Measurements from ENCODE around the gene EPM2A. TPM values are rescaled to one million over a fixed set of nuclear protein-coding genes. Genes with fewer than 3 reads are reported as not detected.

EPM2A gene
- total and polyA plus RNA-seq, 2 experiments from 2014 or later, result 3.7 to 17.8 TPM

DNA sequence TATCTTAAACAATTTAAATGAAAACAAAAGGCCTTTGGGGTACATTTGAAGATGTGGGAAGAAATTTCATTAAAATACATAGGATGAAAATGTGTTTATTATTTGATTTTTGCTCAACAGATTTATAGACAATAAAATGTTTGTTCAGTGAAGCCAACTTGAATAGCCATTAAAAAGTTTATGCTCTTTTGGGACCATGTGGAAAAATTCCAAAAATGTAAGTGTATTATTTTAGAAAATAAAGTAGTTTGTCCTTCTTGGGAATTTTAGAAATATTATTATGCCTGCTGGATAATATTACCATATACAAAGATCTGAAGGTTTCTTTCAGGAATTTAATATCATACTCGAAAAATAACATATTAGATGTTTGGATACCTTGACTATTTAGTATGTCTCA, 131.3 kb downstream of the EPM2A start:
- TF ChIP-seq JUNB (IDR thresholded peaks at IDR 0.05; ENCODE audit: unreplicated experiment), result no peak
- TF ChIP-seq EZH2 (IDR thresholded peaks at IDR 0.05; ENCODE audit: low read depth, unreplicated experiment), result no peak
- TF ChIP-seq, protein P1, sequence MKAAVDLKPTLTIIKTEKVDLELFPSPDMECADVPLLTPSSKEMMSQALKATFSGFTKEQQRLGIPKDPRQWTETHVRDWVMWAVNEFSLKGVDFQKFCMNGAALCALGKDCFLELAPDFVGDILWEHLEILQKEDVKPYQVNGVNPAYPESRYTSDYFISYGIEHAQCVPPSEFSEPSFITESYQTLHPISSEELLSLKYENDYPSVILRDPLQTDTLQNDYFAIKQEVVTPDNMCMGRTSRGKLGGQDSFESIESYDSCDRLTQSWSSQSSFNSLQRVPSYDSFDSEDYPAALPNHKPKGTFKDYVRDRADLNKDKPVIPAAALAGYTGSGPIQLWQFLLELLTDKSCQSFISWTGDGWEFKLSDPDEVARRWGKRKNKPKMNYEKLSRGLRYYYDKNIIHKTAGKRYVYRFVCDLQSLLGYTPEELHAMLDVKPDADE (IDR thresholded peaks at IDR 0.05), result no peak
- TF ChIP-seq CREB1 (CRISPR knock-in tag; IDR thresholded peaks at IDR 0.05; ENCODE audit: low read depth), result no peak
- no peak for TF ChIP-seq ZNF331 (CRISPR knock-in tag; IDR thresholded peaks at IDR 0.05; ENCODE audit: low read depth)
- TF ChIP-seq, protein P2, sequence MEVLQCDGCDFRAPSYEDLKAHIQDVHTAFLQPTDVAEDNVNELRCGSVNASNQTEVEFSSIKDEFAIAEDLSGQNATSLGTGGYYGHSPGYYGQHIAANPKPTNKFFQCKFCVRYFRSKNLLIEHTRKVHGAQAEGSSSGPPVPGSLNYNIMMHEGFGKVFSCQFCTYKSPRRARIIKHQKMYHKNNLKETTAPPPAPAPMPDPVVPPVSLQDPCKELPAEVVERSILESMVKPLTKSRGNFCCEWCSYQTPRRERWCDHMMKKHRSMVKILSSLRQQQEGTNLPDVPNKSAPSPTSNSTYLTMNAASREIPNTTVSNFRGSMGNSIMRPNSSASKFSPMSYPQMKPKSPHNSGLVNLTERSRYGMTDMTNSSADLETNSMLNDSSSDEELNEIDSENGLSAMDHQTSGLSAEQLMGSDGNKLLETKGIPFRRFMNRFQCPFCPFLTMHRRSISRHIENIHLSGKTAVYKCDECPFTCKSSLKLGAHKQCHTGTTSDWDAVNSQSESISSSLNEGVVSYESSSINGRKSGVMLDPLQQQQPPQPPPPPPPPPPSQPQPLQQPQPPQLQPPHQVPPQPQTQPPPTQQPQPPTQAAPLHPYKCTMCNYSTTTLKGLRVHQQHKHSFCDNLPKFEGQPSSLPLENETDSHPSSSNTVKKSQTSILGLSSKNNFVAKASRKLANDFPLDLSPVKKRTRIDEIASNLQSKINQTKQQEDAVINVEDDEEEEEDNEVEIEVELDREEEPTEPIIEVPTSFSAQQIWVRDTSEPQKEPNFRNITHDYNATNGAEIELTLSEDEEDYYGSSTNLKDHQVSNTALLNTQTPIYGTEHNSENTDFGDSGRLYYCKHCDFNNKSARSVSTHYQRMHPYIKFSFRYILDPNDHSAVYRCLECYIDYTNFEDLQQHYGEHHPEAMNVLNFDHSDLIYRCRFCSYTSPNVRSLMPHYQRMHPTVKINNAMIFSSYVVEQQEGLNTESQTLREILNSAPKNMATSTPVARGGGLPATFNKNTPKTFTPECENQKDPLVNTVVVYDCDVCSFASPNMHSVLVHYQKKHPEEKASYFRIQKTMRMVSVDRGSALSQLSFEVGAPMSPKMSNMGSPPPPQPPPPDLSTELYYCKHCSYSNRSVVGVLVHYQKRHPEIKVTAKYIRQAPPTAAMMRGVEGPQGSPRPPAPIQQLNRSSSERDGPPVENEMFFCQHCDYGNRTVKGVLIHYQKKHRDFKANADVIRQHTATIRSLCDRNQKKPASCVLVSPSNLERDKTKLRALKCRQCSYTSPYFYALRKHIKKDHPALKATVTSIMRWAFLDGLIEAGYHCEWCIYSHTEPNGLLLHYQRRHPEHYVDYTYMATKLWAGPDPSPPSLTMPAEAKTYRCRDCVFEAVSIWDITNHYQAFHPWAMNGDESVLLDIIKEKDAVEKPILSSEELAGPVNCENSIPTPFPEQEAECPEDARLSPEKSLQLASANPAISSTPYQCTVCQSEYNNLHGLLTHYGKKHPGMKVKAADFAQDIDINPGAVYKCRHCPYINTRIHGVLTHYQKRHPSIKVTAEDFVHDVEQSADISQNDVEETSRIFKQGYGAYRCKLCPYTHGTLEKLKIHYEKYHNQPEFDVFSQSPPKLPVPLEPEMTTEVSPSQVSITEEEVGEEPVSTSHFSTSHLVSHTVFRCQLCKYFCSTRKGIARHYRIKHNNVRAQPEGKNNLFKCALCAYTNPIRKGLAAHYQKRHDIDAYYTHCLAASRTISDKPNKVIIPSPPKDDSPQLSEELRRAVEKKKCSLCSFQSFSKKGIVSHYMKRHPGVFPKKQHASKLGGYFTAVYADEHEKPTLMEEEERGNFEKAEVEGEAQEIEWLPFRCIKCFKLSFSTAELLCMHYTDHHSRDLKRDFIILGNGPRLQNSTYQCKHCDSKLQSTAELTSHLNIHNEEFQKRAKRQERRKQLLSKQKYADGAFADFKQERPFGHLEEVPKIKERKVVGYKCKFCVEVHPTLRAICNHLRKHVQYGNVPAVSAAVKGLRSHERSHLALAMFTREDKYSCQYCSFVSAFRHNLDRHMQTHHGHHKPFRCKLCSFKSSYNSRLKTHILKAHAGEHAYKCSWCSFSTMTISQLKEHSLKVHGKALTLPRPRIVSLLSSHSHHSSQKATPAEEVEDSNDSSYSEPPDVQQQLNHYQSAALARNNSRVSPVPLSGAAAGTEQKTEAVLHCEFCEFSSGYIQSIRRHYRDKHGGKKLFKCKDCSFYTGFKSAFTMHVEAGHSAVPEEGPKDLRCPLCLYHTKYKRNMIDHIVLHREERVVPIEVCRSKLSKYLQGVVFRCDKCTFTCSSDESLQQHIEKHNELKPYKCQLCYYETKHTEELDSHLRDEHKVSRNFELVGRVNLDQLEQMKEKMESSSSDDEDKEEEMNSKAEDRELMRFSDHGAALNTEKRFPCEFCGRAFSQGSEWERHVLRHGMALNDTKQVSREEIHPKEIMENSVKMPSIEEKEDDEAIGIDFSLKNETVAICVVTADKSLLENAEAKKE (CRISPR knock-in tag; IDR thresholded peaks at IDR 0.05), result no peak
- no peak for TF ChIP-seq NANOG (IDR thresholded peaks at IDR 0.05; ENCODE audit: borderline replicate concordance)
- TF ChIP-seq ZNF114 (CRISPR knock-in tag; IDR thresholded peaks at IDR 0.05), result no peak
- TF ChIP-seq, protein P3, sequence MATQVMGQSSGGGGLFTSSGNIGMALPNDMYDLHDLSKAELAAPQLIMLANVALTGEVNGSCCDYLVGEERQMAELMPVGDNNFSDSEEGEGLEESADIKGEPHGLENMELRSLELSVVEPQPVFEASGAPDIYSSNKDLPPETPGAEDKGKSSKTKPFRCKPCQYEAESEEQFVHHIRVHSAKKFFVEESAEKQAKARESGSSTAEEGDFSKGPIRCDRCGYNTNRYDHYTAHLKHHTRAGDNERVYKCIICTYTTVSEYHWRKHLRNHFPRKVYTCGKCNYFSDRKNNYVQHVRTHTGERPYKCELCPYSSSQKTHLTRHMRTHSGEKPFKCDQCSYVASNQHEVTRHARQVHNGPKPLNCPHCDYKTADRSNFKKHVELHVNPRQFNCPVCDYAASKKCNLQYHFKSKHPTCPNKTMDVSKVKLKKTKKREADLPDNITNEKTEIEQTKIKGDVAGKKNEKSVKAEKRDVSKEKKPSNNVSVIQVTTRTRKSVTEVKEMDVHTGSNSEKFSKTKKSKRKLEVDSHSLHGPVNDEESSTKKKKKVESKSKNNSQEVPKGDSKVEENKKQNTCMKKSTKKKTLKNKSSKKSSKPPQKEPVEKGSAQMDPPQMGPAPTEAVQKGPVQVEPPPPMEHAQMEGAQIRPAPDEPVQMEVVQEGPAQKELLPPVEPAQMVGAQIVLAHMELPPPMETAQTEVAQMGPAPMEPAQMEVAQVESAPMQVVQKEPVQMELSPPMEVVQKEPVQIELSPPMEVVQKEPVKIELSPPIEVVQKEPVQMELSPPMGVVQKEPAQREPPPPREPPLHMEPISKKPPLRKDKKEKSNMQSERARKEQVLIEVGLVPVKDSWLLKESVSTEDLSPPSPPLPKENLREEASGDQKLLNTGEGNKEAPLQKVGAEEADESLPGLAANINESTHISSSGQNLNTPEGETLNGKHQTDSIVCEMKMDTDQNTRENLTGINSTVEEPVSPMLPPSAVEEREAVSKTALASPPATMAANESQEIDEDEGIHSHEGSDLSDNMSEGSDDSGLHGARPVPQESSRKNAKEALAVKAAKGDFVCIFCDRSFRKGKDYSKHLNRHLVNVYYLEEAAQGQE (IDR thresholded peaks at IDR 0.05; ENCODE audit: unreplicated experiment), result no peak
- TF ChIP-seq POLR2AphosphoS5 (IDR thresholded peaks at IDR 0.05; ENCODE audit: low read depth), result no peak
- TF ChIP-seq, protein P4, sequence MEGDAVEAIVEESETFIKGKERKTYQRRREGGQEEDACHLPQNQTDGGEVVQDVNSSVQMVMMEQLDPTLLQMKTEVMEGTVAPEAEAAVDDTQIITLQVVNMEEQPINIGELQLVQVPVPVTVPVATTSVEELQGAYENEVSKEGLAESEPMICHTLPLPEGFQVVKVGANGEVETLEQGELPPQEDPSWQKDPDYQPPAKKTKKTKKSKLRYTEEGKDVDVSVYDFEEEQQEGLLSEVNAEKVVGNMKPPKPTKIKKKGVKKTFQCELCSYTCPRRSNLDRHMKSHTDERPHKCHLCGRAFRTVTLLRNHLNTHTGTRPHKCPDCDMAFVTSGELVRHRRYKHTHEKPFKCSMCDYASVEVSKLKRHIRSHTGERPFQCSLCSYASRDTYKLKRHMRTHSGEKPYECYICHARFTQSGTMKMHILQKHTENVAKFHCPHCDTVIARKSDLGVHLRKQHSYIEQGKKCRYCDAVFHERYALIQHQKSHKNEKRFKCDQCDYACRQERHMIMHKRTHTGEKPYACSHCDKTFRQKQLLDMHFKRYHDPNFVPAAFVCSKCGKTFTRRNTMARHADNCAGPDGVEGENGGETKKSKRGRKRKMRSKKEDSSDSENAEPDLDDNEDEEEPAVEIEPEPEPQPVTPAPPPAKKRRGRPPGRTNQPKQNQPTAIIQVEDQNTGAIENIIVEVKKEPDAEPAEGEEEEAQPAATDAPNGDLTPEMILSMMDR (conservative IDR thresholded peaks at IDR 0.05; ENCODE audit: low read depth in 2 of 2), result no peak
- no peak for TF ChIP-seq EZH2phosphoT487 (IDR thresholded peaks at IDR 0.05; ENCODE audit: unreplicated experiment)
- TF ChIP-seq STAT1 (IDR thresholded peaks at IDR 0.05; ENCODE audit: unreplicated experiment), result no peak
- no peak overlapping the region for H3K27ac ChIP-seq (ENCODE audit: low read depth)
- Mint-ChIP-seq H3K4me1 (no peaks in the 10 kb centered on the region), H3K9me3 (no peaks in the 10 kb centered on the region), H3K27ac (no peak overlapping the region), H3K27me3 (ENCODE audit: insufficient read depth, low read depth, poor library complexity) (no peaks in the 10 kb centered on the region), H3K4me3 (no peak overlapping the region), H3K36me3 (ENCODE audit: low read depth) (no peaks in the 10 kb centered on the region)
- H3K9me2 ChIP-seq (ENCODE audit: insufficient read depth), result no peaks in the 10 kb centered on the region
- no peaks in the 10 kb centered on the region for H3F3A ChIP-seq (replicated peaks; ENCODE audit: low read depth)
- H3K4me2 ChIP-seq, result no peak overlapping the region
- DNase-seq (ENCODE audit: low spot score), result no peak
- no peak overlapping the region for H2AFZ ChIP-seq
- ATAC-seq, result no peak
- no peaks in the 10 kb centered on the region for H3K79me2 ChIP-seq (replicated peaks; ENCODE audit: insufficient read depth)
- H3K4me1 ChIP-seq (ENCODE audit: insufficient read depth), result no peaks in the 10 kb centered on the region
- H4K20me1 ChIP-seq (replicated peaks; ENCODE audit: insufficient read depth), result no peaks in the 10 kb centered on the region
- no peaks in the 10 kb centered on the region for H3K27me3 ChIP-seq (ENCODE audit: insufficient read depth)
- H3K36me3 ChIP-seq (ENCODE audit: insufficient read depth), result no peaks in the 10 kb centered on the region
- no peak overlapping the region for H3K4me3 ChIP-seq
